K562 (cell line): ENCODE measurements around the gene TENM4. TPM values are rescaled to one million over a fixed set of nuclear protein-coding genes. Genes with fewer than 3 reads are reported as not detected.

ENCODE experiments used
- CEBPB ChIP-seq: fragments of 450-650 bp; IDR thresholded peaks from 2 replicates; pipeline ENCODE4 v1.6.1; 2016; ENCODE audit warnings: missing genetic modification characterization, missing compliant biosample characterization
- POU5F1 ChIP-seq: fragments of 150-350 bp; IDR thresholded peaks from 2 replicates; pipeline ENCODE4 v1.6.1; 2014; ENCODE audit warnings: borderline replicate concordance, low read length, low read depth, mild to moderate bottlenecking; ENCODE audit not compliant: partially characterized antibody
- TSC22D4 ChIP-seq: fragments of 450-650 bp; IDR thresholded peaks from 2 replicates; pipeline ENCODE4 v1.6.1; 2016; ENCODE audit warnings: missing genetic modification characterization, missing biosample characterization, control low read depth
- U2AF1 ChIP-seq: fragments of 200-400 bp; formaldehyde crosslinking; optimal IDR thresholded peaks from 2 replicates; pipeline ENCODE3; 2017; ENCODE audit warnings: mild to moderate bottlenecking, low read depth, low read length, moderate library complexity
- U2AF2 ChIP-seq: fragments of 200-400 bp; formaldehyde crosslinking; optimal IDR thresholded peaks from 2 replicates; pipeline ENCODE3; 2017; ENCODE audit warnings: low read depth, mild to moderate bottlenecking, low read length
- ZNF23 ChIP-seq: fragments of 250-450 bp; sonication (Bioruptor Pico); IDR thresholded peaks from 2 replicates; pipeline ENCODE4 v1.4.0; 2020; ENCODE audit warnings: mild to moderate bottlenecking
- ZNF79 ChIP-seq: fragments of 250-450 bp; sonication (Bioruptor Pico); IDR thresholded peaks from 2 replicates; pipeline ENCODE4 v1.4.0; 2020; ENCODE audit warnings: low read depth, mild to moderate bottlenecking, moderate library complexity
- polyA plus RNA-seq, 8 experiments: library from polyadenylated mRNA; depleted of rRNA in 4 of 8; stranded (reverse) in 5 of 8; unstranded in 3 of 8; fragments of >200 nt; fragmentation: Nextera tagmentation in 2 of 8; fragmentation: Illumina TruSeq in 1 of 8; extraction: Ambion mirVana in 2 of 8; extraction: Trizol in 1 of 8; gene quantifications; 2 replicates each; pipeline versions ENCODE4 v1.2.1 to v1.2.3, GENCODE V29; 2011 to 2014; ENCODE audit warnings: inconsistent platforms in 1 of 8, missing spikeins in 1 of 8
- total RNA-seq, 7 experiments: library from RNA; depleted of rRNA in 6 of 7; stranded (reverse); fragments of >200 nt in 6 of 7; fragmentation: Illumina TruSeq in 2 of 7; extraction: Trizol in 2 of 7; gene quantifications; 2 replicates each; pipeline versions ENCODE4 v1.2.1 to v1.2.3, GENCODE V29; 2011 to 2021; ENCODE audit warnings: low replicate concordance in 1 of 7
- TF ChIP-seq, protein P1 (sequence below): fragments of 450-650 bp; IDR thresholded peaks from 2 replicates; pipeline ENCODE4 v1.6.1; 2016; ENCODE audit warnings: mild to moderate bottlenecking, moderate library complexity
- TF ChIP-seq, protein P2 (sequence below): fragments of 450-650 bp; conservative IDR thresholded peaks from 2 replicates; pipeline ENCODE4 v1.6.1; 2016; ENCODE audit warnings: missing genetic modification characterization, low read depth, mild to moderate bottlenecking, missing compliant biosample characterization, moderate library complexity

The TENM4 gene
- total and polyA plus RNA-seq, 9 of the 15 experiments (the other 6 are each of a cell fraction or from before 2014, with no cell fraction given), result 0.16 TPM; not detected in 8

DNA sequence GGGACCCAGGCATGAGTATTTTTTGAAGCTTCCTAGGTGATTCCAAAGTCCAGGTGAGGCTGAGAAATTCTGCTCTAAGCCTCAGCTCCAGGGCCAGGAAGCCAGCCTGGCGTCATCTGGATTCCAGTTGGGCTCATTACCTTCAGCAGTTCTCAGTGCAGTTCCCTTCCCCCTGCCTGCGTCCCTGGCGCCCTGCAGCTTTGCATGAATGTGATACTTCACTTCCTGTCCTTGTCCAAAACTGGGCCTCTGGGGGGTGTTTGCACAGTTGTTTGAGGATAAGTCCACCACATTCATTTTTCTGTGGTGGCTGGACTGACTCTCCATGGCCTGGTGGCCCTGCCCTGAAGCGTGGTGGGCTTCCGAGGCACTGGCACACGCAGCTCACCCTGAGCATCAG lies 98.1 kb downstream of the TENM4 start (continued):
- TF ChIP-seq, protein P1, sequence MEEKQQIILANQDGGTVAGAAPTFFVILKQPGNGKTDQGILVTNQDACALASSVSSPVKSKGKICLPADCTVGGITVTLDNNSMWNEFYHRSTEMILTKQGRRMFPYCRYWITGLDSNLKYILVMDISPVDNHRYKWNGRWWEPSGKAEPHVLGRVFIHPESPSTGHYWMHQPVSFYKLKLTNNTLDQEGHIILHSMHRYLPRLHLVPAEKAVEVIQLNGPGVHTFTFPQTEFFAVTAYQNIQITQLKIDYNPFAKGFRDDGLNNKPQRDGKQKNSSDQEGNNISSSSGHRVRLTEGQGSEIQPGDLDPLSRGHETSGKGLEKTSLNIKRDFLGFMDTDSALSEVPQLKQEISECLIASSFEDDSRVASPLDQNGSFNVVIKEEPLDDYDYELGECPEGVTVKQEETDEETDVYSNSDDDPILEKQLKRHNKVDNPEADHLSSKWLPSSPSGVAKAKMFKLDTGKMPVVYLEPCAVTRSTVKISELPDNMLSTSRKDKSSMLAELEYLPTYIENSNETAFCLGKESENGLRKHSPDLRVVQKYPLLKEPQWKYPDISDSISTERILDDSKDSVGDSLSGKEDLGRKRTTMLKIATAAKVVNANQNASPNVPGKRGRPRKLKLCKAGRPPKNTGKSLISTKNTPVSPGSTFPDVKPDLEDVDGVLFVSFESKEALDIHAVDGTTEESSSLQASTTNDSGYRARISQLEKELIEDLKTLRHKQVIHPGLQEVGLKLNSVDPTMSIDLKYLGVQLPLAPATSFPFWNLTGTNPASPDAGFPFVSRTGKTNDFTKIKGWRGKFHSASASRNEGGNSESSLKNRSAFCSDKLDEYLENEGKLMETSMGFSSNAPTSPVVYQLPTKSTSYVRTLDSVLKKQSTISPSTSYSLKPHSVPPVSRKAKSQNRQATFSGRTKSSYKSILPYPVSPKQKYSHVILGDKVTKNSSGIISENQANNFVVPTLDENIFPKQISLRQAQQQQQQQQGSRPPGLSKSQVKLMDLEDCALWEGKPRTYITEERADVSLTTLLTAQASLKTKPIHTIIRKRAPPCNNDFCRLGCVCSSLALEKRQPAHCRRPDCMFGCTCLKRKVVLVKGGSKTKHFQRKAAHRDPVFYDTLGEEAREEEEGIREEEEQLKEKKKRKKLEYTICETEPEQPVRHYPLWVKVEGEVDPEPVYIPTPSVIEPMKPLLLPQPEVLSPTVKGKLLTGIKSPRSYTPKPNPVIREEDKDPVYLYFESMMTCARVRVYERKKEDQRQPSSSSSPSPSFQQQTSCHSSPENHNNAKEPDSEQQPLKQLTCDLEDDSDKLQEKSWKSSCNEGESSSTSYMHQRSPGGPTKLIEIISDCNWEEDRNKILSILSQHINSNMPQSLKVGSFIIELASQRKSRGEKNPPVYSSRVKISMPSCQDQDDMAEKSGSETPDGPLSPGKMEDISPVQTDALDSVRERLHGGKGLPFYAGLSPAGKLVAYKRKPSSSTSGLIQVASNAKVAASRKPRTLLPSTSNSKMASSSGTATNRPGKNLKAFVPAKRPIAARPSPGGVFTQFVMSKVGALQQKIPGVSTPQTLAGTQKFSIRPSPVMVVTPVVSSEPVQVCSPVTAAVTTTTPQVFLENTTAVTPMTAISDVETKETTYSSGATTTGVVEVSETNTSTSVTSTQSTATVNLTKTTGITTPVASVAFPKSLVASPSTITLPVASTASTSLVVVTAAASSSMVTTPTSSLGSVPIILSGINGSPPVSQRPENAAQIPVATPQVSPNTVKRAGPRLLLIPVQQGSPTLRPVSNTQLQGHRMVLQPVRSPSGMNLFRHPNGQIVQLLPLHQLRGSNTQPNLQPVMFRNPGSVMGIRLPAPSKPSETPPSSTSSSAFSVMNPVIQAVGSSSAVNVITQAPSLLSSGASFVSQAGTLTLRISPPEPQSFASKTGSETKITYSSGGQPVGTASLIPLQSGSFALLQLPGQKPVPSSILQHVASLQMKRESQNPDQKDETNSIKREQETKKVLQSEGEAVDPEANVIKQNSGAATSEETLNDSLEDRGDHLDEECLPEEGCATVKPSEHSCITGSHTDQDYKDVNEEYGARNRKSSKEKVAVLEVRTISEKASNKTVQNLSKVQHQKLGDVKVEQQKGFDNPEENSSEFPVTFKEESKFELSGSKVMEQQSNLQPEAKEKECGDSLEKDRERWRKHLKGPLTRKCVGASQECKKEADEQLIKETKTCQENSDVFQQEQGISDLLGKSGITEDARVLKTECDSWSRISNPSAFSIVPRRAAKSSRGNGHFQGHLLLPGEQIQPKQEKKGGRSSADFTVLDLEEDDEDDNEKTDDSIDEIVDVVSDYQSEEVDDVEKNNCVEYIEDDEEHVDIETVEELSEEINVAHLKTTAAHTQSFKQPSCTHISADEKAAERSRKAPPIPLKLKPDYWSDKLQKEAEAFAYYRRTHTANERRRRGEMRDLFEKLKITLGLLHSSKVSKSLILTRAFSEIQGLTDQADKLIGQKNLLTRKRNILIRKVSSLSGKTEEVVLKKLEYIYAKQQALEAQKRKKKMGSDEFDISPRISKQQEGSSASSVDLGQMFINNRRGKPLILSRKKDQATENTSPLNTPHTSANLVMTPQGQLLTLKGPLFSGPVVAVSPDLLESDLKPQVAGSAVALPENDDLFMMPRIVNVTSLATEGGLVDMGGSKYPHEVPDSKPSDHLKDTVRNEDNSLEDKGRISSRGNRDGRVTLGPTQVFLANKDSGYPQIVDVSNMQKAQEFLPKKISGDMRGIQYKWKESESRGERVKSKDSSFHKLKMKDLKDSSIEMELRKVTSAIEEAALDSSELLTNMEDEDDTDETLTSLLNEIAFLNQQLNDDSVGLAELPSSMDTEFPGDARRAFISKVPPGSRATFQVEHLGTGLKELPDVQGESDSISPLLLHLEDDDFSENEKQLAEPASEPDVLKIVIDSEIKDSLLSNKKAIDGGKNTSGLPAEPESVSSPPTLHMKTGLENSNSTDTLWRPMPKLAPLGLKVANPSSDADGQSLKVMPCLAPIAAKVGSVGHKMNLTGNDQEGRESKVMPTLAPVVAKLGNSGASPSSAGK, result no peak
- TF ChIP-seq ZNF23 (CRISPR knock-in tag) (no peak), U2AF2 (no peak), POU5F1 (no peak), ZNF79 (CRISPR knock-in tag) (no peak), U2AF1 (no peak), TSC22D4 (tag) (no peak), CEBPB (tag) (no peak)
- TF ChIP-seq, protein P2, sequence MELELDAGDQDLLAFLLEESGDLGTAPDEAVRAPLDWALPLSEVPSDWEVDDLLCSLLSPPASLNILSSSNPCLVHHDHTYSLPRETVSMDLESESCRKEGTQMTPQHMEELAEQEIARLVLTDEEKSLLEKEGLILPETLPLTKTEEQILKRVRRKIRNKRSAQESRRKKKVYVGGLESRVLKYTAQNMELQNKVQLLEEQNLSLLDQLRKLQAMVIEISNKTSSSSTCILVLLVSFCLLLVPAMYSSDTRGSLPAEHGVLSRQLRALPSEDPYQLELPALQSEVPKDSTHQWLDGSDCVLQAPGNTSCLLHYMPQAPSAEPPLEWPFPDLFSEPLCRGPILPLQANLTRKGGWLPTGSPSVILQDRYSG (tag), result no peak
